Mesenchymal stem cell (in vitro differentiated cells and primary cell): ENCODE data around the gene CAMK2D.

ENCODE experiments used
- DNase-seq: peaks from one replicate; pipeline ENCODE4 v3.0.0-alpha.2; 2013
- H2AFZ ChIP-seq: one replicate; pipeline ENCODE4 v1.6.1; 2013; ENCODE audit warnings: low read depth, mild to moderate bottlenecking, control low read depth, inconsistent platforms, low read length, moderate library complexity
- H2AK5ac ChIP-seq: 2 replicates; pipeline ENCODE4 v1.6.1; 2013; ENCODE audit warnings: low read length, moderate library complexity, mild to moderate bottlenecking, inconsistent platforms; ENCODE audit not compliant: severe bottlenecking
- H2BK120ac ChIP-seq: one replicate; pipeline ENCODE4 v1.6.1; 2013; ENCODE audit warnings: low read depth, mild to moderate bottlenecking, inconsistent platforms, low read length, moderate library complexity
- H2BK12ac ChIP-seq, 2 experiments: one replicate each; pipeline ENCODE4 v1.6.1; 2013; ENCODE audit warnings: inconsistent platforms in 2 of 2, low read length in 2 of 2, mild to moderate bottlenecking in 2 of 2, moderate library complexity in 2 of 2, control low read depth in 1 of 2
- H2BK15ac ChIP-seq: one replicate; pipeline ENCODE4 v1.6.1; 2013; ENCODE audit warnings: mild to moderate bottlenecking, low read depth, inconsistent platforms; ENCODE audit not compliant: poor library complexity, severe bottlenecking
- H2BK5ac ChIP-seq: 2 replicates; pipeline ENCODE4 v1.6.1; 2013; ENCODE audit warnings: low read depth, mild to moderate bottlenecking, low read length, control low read depth, inconsistent platforms; ENCODE audit not compliant: poor library complexity, severe bottlenecking
- H3K14ac ChIP-seq, 2 experiments: one replicate each; pipeline ENCODE4 v1.6.1; 2013; ENCODE audit warnings: inconsistent platforms in 2 of 2, low read length in 2 of 2, control low read depth in 1 of 2, mild to moderate bottlenecking in 1 of 2, moderate library complexity in 1 of 2
- H3K18ac ChIP-seq, 2 experiments: one replicate each; pipeline ENCODE4 v1.6.1; 2013; ENCODE audit warnings: inconsistent platforms in 2 of 2, low read length in 2 of 2, control low read depth in 1 of 2, low read depth in 1 of 2, mild to moderate bottlenecking in 1 of 2
- H3K23ac ChIP-seq, 2 experiments: one replicate each; pipeline ENCODE4 v1.6.1; 2013; ENCODE audit warnings: inconsistent platforms in 2 of 2, low read length in 2 of 2, mild to moderate bottlenecking in 2 of 2, moderate library complexity in 2 of 2, control low read depth in 1 of 2
- H3K27ac ChIP-seq: 2 replicates; pipeline ENCODE4 v1.5.1; 2013; ENCODE audit warnings: mild to moderate bottlenecking, moderate library complexity, low read length, control low read depth, inconsistent platforms; ENCODE audit not compliant: poor library complexity, severe bottlenecking
- H3K27me3 ChIP-seq, 2 experiments: 2 replicates each; pipeline versions ENCODE4 v1.6.1 to v1.7.0; 2013; ENCODE audit warnings: low read length in 2 of 2, mild to moderate bottlenecking in 2 of 2, moderate library complexity in 2 of 2, control low read depth in 1 of 2, inconsistent platforms in 1 of 2; ENCODE audit not compliant: control insufficient read depth in 1 of 2, insufficient read depth in 1 of 2
- H3K36me3 ChIP-seq, 2 experiments: 2 replicates each; pipeline versions ENCODE4 v1.6.1 to v1.7.0; 2013; ENCODE audit warnings: low read length in 2 of 2, control low read depth in 1 of 2, inconsistent platforms in 1 of 2, low read depth in 1 of 2, mild to moderate bottlenecking in 1 of 2; ENCODE audit not compliant: insufficient read depth in 2 of 2, control insufficient read depth in 1 of 2
- H3K4ac ChIP-seq, 2 experiments: one replicate each; pipeline ENCODE4 v1.6.1; 2013; ENCODE audit warnings: inconsistent platforms in 2 of 2, low read length in 2 of 2, mild to moderate bottlenecking in 2 of 2, moderate library complexity in 2 of 2, control low read depth in 1 of 2, low read depth in 1 of 2
- H3K4me1 ChIP-seq: 2 replicates; pipeline ENCODE4 v1.6.1; 2013; ENCODE audit warnings: low read depth, low read length, control low read depth; ENCODE audit not compliant: control insufficient read depth, insufficient read depth
- H3K4me2 ChIP-seq: 2 replicates; pipeline ENCODE4 v1.6.1; 2013; ENCODE audit warnings: low read length, mild to moderate bottlenecking, inconsistent platforms; ENCODE audit not compliant: poor library complexity, severe bottlenecking
- H3K4me3 ChIP-seq, 2 experiments: 2 replicates each; pipeline versions ENCODE4 v1.5.1 to v1.7.0; 2013; ENCODE audit warnings: low read length in 2 of 2, mild to moderate bottlenecking in 2 of 2, control low read depth in 1 of 2, low read depth in 1 of 2; ENCODE audit not compliant: insufficient read depth in 1 of 2
- H3K79me1 ChIP-seq: replicated peaks from 2 replicates; pipeline ENCODE4 v1.6.1; 2013; ENCODE audit warnings: mild to moderate bottlenecking, control low read depth, low read length, inconsistent platforms; ENCODE audit not compliant: poor library complexity, severe bottlenecking
- H3K9ac ChIP-seq: 2 replicates; pipeline ENCODE4 v1.7.0; 2013; ENCODE audit warnings: mild to moderate bottlenecking, low read length, moderate library complexity
- H3K9me3 ChIP-seq: 2 replicates; pipeline ENCODE4 v1.7.0; 2013; ENCODE audit warnings: mild to moderate bottlenecking, low read length; ENCODE audit not compliant: control insufficient read depth
- H4K8ac ChIP-seq: one replicate; pipeline ENCODE4 v1.6.1; 2013; ENCODE audit warnings: inconsistent platforms, mild to moderate bottlenecking, low read length, moderate library complexity
- H4K91ac ChIP-seq: one replicate; pipeline ENCODE4 v1.6.1; 2013; ENCODE audit warnings: mild to moderate bottlenecking, low read length, inconsistent platforms
- WGBS: methylation state at CpG from one replicate; pipeline ENCODE4 v1.1.7; 2013; ENCODE audit warnings: mixed read lengths; 5-methylcytosine and 5-hydroxymethylcytosine counted together

Gene CAMK2D

DNA sequence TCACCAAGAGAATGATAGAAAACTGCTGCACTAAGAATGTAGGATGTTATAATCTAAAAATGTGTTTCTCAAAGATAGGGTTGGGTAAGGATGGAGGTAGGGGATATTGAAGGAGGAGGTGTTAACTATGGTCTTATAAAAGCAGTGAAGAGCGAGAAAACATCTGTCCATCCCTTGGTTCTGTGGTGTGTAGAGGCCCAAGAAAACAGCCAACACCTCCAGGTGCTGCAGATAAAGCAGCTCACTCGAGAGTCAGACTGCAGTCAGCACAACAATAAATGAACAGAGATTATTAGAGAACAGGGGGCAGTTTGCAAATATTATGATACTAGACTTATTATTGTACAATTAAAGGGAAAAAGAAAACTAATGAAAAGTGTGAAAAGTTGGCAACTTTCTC, 141.5 kb downstream of the CAMK2D start:
- no peak overlapping the region for H3K14ac ChIP-seq
- no peak overlapping the region for H2BK12ac ChIP-seq
- no peak overlapping the region for H2AK5ac ChIP-seq
- H4K8ac ChIP-seq = no peak overlapping the region
- no peak overlapping the region for H2BK15ac ChIP-seq
- H2BK120ac ChIP-seq = no peak overlapping the region
- H3K4me2 ChIP-seq = no peak overlapping the region
- peaks cover 0 to 58% of the 10 kb centered on the region in 2 experiments for H3K36me3 ChIP-seq
- no peak for DNase-seq
- no peak overlapping the region for H3K4ac ChIP-seq
- peaks cover 7% of the 10 kb centered on the region for H3K4me1 ChIP-seq
- H2BK5ac ChIP-seq = no peak overlapping the region
- no peak overlapping the region for H4K91ac ChIP-seq
- no peaks in the 10 kb centered on the region for H3K27me3 ChIP-seq
- H3K18ac ChIP-seq = no peak overlapping the region
- WGBS = 96% methylated on average over 1 of the region's 2 CpGs
- H3K4me3 ChIP-seq = no peak overlapping the region
- H3K9ac ChIP-seq = no peak overlapping the region
- H3K27ac ChIP-seq = no peak overlapping the region
- peaks cover 14% of the 10 kb centered on the region for H3K79me1 ChIP-seq
- H3K23ac ChIP-seq = no peak overlapping the region
- no peak overlapping the region for H2AFZ ChIP-seq
- H3K9me3 ChIP-seq = no peaks in the 10 kb centered on the region

DNA sequence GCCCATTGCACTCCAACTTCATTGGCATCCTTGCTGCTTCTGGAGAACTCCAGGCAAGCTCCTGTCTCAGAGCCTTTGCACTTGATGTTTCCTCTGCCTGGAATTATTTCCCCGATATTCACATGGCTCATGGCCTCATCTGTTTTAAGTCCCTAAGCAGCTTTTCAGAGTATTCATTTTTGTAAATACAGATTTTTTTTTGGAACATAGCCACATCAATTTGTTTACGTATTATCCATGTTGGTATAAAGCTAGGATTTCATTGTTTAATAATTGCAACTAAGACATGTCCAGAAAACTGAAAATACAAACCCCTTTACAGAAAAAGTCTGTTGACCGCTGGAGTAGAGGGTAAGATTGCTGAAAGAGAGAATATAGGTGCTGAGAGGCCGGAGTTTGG, 142.0 kb downstream of the CAMK2D start:
- no peak overlapping the region for H3K9ac ChIP-seq
- H3K4me1 ChIP-seq = peaks cover 7% of the 10 kb centered on the region
- WGBS = 94% methylated on average over 2 of the region's 4 CpGs

GRCh38 chr4:113618205-113618604, 143.3 kb downstream of the CAMK2D start:
- no peak for DNase-seq
- Histone ChIP-seq H3K79me1 (peaks cover 16% of the 10 kb centered on the region), H3K27me3 (no peaks in the 10 kb centered on the region), H3K36me3 (peaks cover 0 to 42% of the 10 kb centered on the region in 2 experiments), H3K18ac (no peak overlapping the region), H2AFZ (no peak overlapping the region), H2BK120ac (no peak overlapping the region), H3K4me2 (no peak overlapping the region), H3K9ac (peak overlapping the region; percentile 35), H3K4me3 (no peak overlapping the region), H4K91ac (no peak overlapping the region), H4K8ac (no peak overlapping the region), H3K4me1 (peaks cover 7% of the 10 kb centered on the region), H3K14ac (no peak overlapping the region), H3K9me3 (no peaks in the 10 kb centered on the region), H3K4ac (no peak overlapping the region), H3K23ac (no peak overlapping the region), H2AK5ac (no peak overlapping the region), H2BK15ac (no peak overlapping the region), H2BK12ac (no peak overlapping the region), H2BK5ac (no peak overlapping the region), H3K27ac (no peak overlapping the region)
- WGBS = 100% methylated on average over 1 of the region's 2 CpGs

More for the DNA sequence above, 142.0 kb downstream of the CAMK2D start:
- Histone ChIP-seq H2BK5ac (no peak overlapping the region), H2AFZ (no peak overlapping the region), H3K9me3 (no peaks in the 10 kb centered on the region), H4K8ac (no peak overlapping the region), H3K18ac (no peak overlapping the region), H4K91ac (no peak overlapping the region), H2BK120ac (no peak overlapping the region), H3K79me1 (peaks cover 14% of the 10 kb centered on the region), H3K36me3 (peaks cover 0 to 53% of the 10 kb centered on the region in 2 experiments), H3K27ac (no peak overlapping the region), H3K27me3 (no peaks in the 10 kb centered on the region), H2BK15ac (no peak overlapping the region), H3K14ac (no peak overlapping the region), H3K4me3 (no peak overlapping the region), H3K23ac (no peak overlapping the region), H2BK12ac (no peak overlapping the region), H3K4me2 (no peak overlapping the region), H2AK5ac (peak overlapping the region; percentile 96), H3K4ac (no peak overlapping the region)
- no peak for DNase-seq

DNA sequence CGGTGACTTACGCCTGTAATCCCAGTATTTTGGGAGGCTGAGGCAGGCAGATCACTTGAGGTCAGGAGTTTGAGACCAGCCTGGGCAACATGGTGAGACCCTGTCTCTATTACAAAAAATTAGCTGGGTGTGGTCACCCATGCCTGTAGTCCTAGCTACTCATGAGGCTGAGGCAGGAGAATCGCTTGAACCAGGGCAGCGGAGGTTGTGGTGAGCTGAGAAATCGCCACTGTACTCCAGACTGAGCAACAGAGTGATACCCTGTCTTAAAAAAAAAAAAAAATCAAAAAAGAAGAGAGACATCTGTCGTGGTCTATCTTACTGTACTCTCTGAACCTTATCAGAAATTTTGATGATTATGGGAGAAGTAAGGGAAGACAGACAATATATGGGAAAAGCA, 144.3 kb downstream of the CAMK2D start:
- WGBS = 99% methylated on average over 5 of the region's 6 CpGs
- Histone ChIP-seq H3K36me3 (peaks cover 0 to 39% of the 10 kb centered on the region in 2 experiments), H4K8ac (no peak overlapping the region)

More for the DNA sequence above, 144.3 kb downstream of the CAMK2D start:
- no peak overlapping the region for H3K4me2 ChIP-seq
- no peaks in the 10 kb centered on the region for H3K9me3 ChIP-seq
- no peak overlapping the region for H3K27ac ChIP-seq
- peaks cover 13% of the 10 kb centered on the region for H3K79me1 ChIP-seq
- H3K14ac ChIP-seq = no peak overlapping the region
- H2BK5ac ChIP-seq = no peak overlapping the region
- H3K9ac ChIP-seq = no peak overlapping the region
- H3K4ac ChIP-seq = no peak overlapping the region
- H2BK120ac ChIP-seq = no peak overlapping the region
- H2BK15ac ChIP-seq = no peak overlapping the region
- peaks cover 7% of the 10 kb centered on the region for H3K4me1 ChIP-seq
- no peak overlapping the region for H3K4me3 ChIP-seq
- H2AK5ac ChIP-seq = no peak overlapping the region
- no peak overlapping the region for H3K23ac ChIP-seq
- H3K27me3 ChIP-seq = no peaks in the 10 kb centered on the region
- no peak overlapping the region for H2BK12ac ChIP-seq
- H3K18ac ChIP-seq = no peak overlapping the region
- no peak overlapping the region for H4K91ac ChIP-seq
- H2AFZ ChIP-seq = no peak overlapping the region
- no peak for DNase-seq
